GM18526 (cell line): ENCODE results near the gene MLXIP.

Experiments
- POLR2A ChIP-seq: IDR thresholded peaks from 3 replicates; pipeline ENCODE4 v1.6.1; 2011; ENCODE audit not compliant: insufficient read length; ENCODE audit errors: extremely low read depth

Gene MLXIP

DNA sequence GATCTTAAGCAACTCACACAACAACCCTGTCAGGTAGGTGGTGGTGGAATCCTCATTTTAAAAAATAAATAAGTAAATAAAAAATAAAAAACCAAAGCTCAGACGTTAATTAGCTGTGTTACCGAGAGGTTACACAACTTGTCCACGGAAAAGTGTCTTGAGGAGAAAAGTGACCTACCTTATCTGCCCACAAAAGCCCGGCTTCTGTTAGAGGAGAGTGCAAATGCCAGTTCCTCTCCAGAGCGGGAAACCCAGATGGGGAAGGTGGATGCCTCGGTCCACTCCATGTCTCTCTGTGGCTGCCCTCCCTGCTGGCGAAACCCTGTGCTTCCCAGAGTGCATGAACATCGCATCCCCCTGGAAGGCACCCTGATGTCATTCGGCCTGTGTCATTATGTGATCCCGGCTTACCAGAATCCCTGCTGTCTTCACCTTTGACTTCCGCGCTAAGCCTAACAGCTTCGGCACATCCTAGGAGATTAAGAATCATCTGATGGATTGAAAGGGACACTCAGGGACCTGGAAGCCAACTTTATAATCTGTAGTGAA is 6.4 kb downstream of the MLXIP start:
- no peak for TF ChIP-seq POLR2A

DNA sequence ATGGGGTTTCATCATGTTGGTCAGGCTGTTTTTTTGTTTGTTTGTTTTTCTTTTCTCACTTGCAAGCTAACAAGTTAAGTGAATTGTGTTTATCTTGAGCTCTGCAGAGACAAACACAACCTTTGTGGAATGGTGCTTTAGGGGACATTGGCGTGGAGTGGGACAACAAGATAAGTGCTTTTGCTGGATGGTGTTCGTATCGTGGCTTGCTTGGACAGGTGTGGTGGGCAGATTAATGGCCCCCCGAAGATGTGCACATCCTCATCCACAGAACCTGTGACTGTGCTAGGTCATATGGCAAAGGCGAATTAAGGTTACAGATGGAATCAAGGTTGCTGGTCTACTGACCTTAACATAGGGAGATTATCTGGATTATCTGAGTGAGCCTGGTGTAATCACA is 7.0 kb downstream of the MLXIP start:
- TF ChIP-seq POLR2A: no peak

- no peak for TF ChIP-seq POLR2A
These were observed 7.6 kb downstream of the MLXIP start for GRCh38 chr12:122086116-122086515.

DNA sequence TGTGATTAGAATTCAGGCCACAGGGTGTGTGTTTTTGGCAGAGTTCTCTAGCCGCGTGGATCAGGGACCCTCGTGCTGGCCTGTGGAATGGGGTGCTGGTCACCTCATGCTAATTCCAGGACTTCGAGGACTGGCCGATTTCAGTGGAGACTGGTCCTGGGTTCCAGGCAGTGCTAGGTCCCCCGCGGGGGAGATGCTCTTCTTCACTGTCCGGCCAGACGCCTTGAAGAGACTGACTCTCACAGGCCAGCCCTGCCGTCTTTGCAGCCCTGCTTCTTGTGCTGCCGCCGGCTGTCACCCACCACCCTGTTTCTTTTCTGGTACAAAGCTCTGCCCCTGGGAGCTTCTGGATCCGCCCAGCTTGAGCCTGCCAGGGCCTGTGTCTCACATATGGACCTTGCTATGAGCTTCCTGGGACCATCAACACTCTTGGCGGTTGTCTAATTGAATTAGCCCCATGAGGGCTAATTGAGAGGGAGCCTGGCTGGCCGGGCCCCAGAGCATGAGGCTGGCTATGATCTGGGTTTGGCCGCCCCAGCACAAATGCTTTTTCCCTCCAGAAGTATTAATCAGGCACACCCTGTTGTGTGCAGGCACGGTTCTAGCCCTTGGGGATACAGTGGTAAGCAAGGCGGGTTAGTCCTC is 8.2 kb downstream of the MLXIP start:
- TF ChIP-seq POLR2A: no peak

DNA sequence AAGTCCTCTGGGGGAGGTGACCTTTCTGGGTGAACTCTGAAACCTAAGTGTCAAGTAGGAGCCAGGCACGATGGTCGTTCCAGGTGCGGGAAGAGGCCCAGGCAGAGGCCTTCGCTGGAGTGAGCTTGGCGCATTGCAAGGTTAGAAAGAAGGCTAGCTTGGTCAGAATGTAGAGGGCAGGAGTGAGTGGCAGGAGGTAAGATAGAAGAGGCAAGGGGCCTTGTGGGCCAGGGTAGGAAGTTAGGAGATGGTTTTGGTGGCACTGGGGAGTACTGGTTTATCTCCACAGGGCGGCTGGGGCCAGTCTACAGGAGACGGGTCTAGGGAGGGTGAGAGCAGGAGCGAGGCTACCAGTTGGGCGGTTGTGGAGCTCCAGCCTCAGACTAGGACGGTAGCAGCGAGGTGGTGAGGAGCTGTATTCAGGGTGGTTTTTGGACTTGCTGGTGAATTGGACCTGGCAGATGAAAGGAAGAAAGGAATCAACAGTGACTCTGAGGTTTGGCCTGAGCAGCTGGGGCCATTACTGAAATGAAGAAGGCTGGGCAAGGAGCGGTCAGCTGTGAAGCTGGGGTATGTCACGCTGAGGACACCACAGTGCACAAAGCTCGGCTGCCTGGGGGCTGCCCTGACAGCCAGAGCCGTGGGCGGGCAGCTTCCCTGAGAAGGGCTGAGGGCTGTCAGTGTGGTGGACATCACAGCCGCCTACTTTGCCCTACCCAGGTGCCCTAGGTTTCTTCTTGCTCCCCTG is 9.0 kb downstream of the MLXIP start:
- TF ChIP-seq POLR2A: no peak

GRCh38 chr12:122088179-122088810 is 9.7 kb downstream of the MLXIP start:
- no peak for TF ChIP-seq POLR2A

- TF ChIP-seq POLR2A: no peak
These were observed 10.5 kb downstream of the MLXIP start for GRCh38 chr12:122089077-122089476.

GRCh38 chr12:122090759-122091515 is 12.4 kb downstream of the MLXIP start:
- no peak for TF ChIP-seq POLR2A

GRCh38 chr12:122093098-122093883 is 14.7 kb downstream of the MLXIP start:
- TF ChIP-seq POLR2A: no peak

DNA sequence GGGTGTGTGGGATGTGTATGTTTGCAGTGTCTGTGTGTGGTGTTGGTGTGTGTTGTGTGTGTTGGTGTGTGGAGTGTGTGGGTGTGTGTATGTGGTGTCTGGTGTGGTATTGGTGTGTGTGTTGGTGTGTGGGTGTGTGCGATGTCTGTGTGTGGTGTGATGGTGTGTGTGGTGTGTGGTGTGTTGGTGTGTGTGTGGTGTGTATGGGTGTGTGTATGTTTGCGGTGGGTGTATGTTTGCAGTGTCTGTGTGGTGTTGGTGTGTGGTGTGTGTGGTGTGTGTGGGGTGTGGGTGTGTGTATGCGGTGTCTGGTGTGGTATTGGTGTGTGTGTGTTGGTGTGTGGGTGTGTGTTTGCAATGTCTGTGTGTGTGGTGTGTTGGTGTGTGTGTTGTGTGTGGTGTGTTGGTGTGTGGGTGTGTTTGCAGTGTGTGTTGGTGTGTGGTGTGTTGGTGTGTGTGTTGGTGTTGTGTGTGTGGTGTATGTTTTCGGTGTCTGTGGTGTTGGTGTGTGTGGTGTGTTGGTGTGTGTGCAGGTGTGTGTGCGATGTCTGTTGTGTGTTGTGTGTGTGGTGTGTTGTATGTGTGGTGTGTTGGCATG is 15.7 kb downstream of the MLXIP start:
- TF ChIP-seq POLR2A: no peak

GRCh38 chr12:122094735-122095631 is 16.4 kb downstream of the MLXIP start:
- no peak for TF ChIP-seq POLR2A

DNA sequence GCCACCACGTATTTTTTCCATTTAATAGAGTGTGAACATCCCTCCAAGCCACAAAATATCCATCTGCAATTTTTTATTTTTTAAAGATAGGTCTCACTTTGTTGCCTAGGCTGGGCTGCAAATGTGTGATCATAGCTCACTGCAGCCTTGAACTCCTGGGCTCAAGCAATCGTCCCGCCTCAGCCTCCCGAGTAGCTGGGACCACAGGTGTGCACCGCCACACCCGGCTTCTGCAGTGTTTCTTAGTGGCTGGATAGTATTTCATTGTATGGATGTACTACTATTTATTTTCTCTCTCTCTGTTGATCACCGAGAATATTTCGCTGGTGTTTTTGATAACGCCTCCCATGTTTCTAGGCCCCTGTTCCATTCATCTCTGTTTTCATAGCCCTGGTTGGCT is 17.5 kb downstream of the MLXIP start:
- TF ChIP-seq POLR2A: no peak

DNA sequence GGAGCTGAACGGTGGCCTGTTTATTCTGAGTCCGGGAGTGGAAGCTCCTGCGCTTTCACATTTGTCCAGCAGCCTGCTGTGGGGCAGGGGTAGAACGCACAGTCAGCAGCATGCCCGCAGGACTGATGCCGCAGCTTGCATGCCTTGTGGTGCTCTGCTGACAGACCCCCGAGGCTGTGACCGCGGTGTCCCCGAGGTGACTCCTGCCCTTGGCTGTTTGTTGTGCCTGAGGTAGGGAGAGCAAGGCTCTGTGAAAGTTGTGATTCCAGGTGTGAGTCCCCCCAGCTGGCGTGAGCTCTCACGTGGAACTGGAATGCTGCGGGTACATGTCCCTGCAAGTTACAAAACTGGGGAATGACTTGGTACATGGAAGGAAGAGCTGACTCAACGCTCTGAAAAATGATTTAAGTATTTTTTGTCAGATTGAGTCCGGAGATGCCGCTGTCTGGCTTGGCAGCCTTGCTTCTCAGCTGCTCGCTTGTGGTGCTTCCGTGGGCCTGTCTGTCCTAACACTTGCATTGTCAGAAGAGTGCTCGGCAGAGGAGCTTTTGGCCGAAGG is 18.1 kb downstream of the MLXIP start:
- no peak for TF ChIP-seq POLR2A
